GM10266 (cell line): Measurements from ENCODE around the gene ZPBP2.
"Not testable (repeated sequence)": the region's sequence is repeated elsewhere in the genome, so short reads cannot be mapped to it uniquely, and the experiment has no call there.

Experiments
- DNase-seq: peaks from one replicate; pipeline ENCODE4 v3.0.0; 2012; ENCODE audit errors: extremely low spot score
- CTCF ChIP-seq: IDR thresholded peaks from 2 replicates; pipeline ENCODE4 v1.5.1; 2012; ENCODE audit warnings: mild to moderate bottlenecking, low read depth; ENCODE audit not compliant: control insufficient read depth, insufficient read depth; ENCODE audit errors: missing control alignments

Gene ZPBP2

DNA sequence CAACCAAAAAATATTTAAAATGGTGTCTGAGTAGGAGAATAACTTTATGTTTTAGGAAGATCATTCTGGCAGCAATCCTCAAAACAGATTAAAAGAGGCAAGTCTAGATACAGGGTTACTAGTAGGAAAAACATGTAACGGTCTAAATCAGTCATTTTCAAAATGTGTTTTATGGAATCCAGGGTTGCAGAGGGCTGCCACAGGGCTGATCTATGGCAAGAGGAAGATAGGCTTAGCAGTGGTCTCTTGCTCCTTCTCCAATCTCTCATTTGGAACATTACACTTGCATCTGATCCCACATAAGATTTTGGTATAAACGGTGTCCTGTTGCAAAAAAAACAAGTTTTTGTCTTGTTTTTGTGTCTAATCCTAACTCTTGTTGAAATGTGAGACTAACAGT is 13.1 kb upstream of the ZPBP2 start:
- no peak for TF ChIP-seq CTCF
- no peak for DNase-seq

DNA sequence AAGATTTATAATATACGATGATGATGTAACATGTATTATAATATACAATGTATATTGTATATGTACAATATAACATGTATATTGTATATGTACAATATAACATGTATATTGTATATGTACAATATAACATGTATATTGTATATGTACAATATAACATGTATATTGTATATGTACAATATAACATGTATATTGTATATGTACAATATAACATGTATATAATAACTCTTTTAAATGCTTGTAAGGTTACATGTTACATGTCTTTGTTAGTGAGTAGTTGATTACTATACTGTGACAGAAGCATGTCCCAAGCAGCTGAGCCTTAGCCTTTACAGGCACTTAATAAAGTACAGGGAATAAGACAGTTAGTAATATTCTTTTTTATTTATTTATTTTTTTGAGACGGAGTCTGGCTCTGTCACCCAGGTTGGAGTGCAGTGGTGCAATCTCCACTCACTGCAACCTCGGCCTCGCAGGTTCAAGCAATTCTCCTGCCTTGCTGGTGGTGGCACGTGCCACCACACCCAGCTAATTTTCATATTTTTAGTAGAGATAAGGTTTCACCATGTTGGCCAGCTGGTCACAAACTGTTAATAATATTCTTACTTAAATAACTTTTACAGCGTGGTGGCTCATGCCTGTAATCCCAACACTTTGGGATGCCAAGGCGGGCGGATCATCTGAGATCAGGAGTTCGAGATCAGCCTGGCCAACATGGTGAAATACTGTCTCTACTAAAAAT is 11.9 kb upstream of the ZPBP2 start:
- DNase-seq = not testable (repeated sequence)

GRCh38 chr17:39861235-39861634 is 6.8 kb upstream of the ZPBP2 start:
- no peak for TF ChIP-seq CTCF

GRCh38 chr17:39863244-39863917 is 4.6 kb upstream of the ZPBP2 start:
- no peak for DNase-seq
- TF ChIP-seq CTCF = no peak

More at GRCh38 chr17:39861235-39861634, 6.8 kb upstream of the ZPBP2 start:
- no peak for DNase-seq

GRCh38 chr17:39863918-39864746 is 3.9 kb upstream of the ZPBP2 start, which contains the start of gene IKZF3:
IKZF3 (minus strand) TSS chr17:39864312; CDS start chr17:39864126, 186 bp downstream.
- DNase-seq = peak; percentile 74
- peak; percentile 80 for TF ChIP-seq CTCF

- no peak for DNase-seq
- TF ChIP-seq CTCF = no peak
These were observed 1.8 kb upstream of the ZPBP2 start for GRCh38 chr17:39866013-39866730.
